22Rv1 (cell line): ENCODE results near the gene ATP10A.

Experiments
- H3K27ac ChIP-seq: fragments of 450-650 bp; 2 replicates; pipeline ENCODE4 v1.5.1; 2017
- ZFX ChIP-seq: fragments of 450-650 bp; IDR thresholded peaks from 2 replicates; pipeline ENCODE4 v1.6.1; 2017; ENCODE audit warnings: antibody characterized with exemption, borderline replicate concordance
- TF ChIP-seq, protein P1 (sequence below): fragments of 450-650 bp; IDR thresholded peaks from 2 replicates; pipeline ENCODE4 v1.5.1; 2017; ENCODE audit warnings: mild to moderate bottlenecking

The ATP10A gene

DNA sequence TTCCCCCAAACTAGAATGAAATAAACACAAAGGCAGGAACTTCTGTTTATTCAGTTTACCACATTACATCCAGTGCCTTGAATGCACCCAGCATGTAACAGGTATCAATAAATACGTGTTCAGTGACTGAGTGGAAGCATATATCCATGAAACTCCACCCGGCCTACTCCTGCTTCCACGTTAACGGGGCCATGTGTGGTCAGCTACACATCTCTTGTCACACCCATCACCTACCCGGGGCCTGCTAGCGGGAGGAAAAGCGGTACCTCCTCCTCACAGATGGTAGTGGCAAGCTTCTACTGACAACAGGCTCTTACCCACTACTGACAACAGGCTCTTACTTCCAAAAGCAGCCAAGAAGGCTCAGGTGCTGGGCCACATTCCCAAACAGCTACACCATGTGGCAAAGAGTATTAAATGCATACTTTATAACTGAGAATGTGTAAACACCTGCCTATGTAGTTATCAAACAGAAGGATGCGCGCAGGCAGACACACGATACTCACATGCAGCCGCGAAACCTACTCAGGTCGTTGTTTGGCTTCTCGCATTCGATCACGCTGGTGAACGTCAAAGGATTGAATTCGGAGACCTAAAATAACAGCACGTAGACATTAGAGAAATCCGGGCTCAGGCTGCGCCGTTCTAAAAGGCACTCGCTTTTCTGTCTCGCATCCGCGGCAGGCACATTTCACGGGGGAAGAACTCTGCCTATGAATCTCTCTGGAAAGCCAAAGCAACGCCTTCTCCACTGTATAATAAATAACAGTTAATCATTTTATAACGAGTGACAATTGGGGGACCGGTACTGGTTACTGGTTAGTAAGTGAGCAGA lies 127.4 kb downstream of the ATP10A start:
- no peak overlapping the region for H3K27ac ChIP-seq
- TF ChIP-seq, protein P1, sequence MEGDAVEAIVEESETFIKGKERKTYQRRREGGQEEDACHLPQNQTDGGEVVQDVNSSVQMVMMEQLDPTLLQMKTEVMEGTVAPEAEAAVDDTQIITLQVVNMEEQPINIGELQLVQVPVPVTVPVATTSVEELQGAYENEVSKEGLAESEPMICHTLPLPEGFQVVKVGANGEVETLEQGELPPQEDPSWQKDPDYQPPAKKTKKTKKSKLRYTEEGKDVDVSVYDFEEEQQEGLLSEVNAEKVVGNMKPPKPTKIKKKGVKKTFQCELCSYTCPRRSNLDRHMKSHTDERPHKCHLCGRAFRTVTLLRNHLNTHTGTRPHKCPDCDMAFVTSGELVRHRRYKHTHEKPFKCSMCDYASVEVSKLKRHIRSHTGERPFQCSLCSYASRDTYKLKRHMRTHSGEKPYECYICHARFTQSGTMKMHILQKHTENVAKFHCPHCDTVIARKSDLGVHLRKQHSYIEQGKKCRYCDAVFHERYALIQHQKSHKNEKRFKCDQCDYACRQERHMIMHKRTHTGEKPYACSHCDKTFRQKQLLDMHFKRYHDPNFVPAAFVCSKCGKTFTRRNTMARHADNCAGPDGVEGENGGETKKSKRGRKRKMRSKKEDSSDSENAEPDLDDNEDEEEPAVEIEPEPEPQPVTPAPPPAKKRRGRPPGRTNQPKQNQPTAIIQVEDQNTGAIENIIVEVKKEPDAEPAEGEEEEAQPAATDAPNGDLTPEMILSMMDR = no peak
- TF ChIP-seq ZFX = no peak

DNA sequence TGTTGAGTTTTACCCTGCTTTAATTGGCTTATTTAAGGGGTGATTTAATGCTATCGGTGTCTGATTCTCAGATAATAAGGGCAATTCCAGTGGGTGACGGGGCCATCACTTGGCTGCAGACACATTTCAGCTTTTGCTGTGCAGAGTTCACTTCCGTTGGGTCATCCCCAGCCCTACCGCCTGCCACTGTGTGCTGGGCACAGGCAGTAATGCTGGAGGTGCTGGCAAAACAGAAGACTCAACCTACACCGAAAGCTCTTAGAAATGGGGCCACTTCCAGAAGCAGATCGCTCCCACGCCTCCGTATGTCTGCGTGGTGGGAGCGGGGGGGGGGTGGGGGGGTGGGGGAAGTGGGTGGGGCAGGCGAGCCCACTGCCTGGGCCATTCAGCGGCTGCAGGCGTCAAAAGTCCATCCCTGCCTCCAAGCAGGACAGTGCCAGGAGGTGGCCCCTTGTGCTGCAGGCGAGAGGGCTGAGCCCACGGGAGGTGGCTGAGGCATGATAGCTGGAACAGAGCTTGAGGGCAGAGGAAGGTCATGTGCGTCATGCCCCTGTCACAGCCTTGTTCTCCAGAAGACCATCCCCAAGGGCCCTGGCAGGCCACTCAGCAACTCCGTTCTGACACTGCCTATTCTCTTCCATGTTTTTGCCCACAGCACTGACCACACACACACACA lies 128.3 kb downstream of the ATP10A start:
- no peak overlapping the region for H3K27ac ChIP-seq
- TF ChIP-seq, protein P1 = no peak
- TF ChIP-seq ZFX = no peak

DNA sequence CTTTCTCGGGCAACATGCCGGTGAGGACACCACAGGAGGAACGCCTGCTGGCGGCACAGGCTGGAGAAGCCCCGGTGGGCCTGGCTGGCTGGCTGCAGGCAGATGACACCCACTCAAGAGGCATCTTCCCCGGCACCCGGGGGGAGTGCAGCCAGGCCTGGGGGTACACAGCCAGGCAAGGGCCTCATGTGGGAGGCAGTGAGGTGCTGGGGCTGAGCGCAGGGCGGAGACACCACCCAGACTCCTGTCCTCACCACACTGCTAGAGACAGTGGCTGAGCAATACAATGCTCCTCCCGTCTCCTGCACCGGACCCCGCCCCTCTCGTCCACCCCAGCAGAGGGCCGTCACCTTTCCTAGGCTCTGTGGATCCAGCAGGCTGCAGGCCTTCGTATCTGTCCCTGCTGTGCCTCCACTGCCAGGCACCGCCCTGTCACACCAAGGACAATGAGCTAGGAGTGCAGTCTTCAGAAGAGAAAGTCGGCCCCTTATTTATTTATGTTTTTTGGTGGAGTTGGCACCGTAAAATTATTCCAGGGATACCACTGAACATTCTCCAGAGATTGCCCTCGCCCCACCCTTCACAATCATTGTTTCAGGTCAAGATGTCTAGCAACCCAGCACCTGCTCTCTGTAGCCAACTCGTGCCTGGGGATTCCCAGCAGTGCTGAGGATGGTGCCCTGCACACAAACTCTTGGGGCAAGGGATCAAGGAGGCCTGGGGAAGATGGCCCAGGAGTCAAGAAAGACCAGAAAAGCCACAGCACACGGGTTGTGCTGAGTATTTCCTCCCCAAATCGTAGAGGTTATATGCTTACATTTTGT lies 129.1 kb downstream of the ATP10A start:
- H3K27ac ChIP-seq = no peak overlapping the region
- TF ChIP-seq ZFX = no peak
- TF ChIP-seq, protein P1 = no peak

DNA sequence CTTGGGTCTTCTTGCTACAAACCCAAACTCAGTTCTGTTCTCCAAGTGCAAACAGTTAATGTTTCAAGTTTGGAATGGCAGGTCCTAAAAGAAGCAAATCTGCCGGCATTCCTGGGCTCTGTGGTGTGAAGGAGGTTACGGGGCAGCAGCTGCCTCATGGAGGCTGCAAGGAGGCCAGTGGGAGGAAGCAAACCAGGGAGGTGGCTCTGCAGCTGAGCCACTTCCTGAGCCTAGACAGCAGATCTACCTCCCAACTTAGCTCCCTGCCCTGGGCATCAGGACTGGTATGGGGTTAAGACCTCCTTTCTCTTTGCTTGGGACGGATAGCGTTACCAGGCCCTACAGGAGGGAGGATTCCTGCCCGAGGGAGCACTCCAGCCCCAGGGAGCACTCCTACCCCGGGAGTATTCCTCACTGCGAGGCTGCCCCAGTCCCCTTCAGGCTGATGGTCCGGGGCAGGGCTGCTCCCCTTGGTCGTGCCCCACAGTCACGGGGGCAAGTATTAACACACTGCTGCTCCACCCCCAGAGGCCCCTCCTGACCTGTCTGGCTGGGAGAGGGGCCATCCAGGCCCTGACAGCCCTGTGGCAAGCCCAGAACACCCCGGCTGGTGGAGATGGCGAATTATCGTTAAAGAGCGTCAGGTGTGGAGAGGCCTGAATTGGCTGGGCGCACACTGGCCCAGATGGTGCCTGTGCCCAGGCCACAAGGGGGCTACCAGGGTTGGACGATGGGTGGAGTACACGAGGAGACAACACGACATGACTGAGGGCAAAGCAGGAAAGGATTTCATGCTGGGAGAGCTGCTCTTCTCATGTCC lies 129.9 kb downstream of the ATP10A start:
- no peak overlapping the region for H3K27ac ChIP-seq
- TF ChIP-seq, protein P1 = no peak
- TF ChIP-seq ZFX = no peak

DNA sequence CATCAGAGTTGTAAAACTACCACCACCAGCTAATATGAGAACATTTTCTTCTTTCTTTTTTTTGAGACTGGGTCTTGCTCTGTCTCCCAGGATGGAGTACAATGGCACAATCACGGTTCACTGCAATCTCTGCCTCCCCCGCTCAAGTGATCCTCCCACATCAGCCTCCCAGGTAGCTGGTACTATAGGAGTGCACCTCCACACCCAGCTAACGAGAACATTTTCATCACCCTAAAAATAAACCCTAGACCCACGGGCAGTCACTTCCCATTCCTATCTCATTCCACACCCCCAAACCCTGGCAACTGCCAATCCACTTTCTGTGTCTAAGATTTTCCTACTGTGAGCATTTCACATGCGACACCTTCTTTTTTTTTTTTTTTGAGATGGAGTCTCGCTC lies 130.9 kb downstream of the ATP10A start:
- no peak for TF ChIP-seq ZFX
- TF ChIP-seq, protein P1 = no peak

DNA sequence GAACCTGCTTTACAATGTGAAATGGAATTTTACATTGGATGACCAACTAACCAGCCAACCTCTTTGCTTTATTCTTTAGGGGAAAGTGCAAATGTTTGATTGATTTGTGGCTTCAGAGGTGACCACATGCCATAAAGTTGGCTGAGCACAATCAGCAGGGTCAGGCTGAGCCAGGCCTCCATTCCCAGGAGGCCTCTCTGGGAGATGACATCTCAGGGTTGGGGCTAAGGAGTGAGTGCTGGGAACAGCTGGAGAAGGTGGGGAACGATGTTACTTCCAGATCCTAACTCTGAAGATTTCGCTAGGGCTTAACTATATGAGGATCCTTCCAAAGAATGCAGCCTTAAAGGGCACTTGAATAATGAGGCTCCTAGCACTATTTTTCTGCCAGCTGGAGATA lies 131.7 kb downstream of the ATP10A start:
- TF ChIP-seq, protein P1 = no peak
- H3K27ac ChIP-seq = no peak overlapping the region

More for the DNA sequence above, 130.9 kb downstream of the ATP10A start:
- H3K27ac ChIP-seq = no peak overlapping the region
